Adrenal gland (tissue), 12 donors: ENCODE data around the gene TULP3. TPM values are rescaled to one million over a fixed set of nuclear protein-coding genes. Genes with fewer than 3 reads are reported as not detected.

ENCODE experiments used
- DNase-seq, 7 donors: peaks; one replicate each; pipeline ENCODE4 v3.0.0-alpha.2; 2019 to 2020
- H3K27ac ChIP-seq, 5 donors: fragments of 200-600 bp; sonication (generic) in 4 of 5; 1 replicate in 3 of 5; 2 replicates in 2 of 5; pipeline versions ENCODE4 v1.5.1 to v1.8.0; 2016 to 2020; ENCODE audit warnings: mild to moderate bottlenecking in 1 of 5
- H3K27me3 ChIP-seq: fragments of 200-600 bp; 2 replicates; pipeline ENCODE4 v1.8.0; 2021
- H3K36me3 ChIP-seq, 2 donors: fragments of 200-600 bp; replicated peaks in 1 of 2; 1 replicate in 1 of 2; 2 replicates in 1 of 2; pipeline versions ENCODE4 v1.5.1 to v1.8.0; 2018 to 2022
- H3K4me1 ChIP-seq, 2 donors: fragments of 200-600 bp; replicated peaks in 1 of 2; 1 replicate in 1 of 2; 2 replicates in 1 of 2; pipeline versions ENCODE4 v1.5.1 to v1.8.0; 2018 to 2021
- H3K4me3 ChIP-seq, 4 donors: fragments of 200-600 bp; sonication (generic) in 3 of 4; one replicate each; pipeline ENCODE4 v1.5.1; 2016 to 2018
- H3K9me3 ChIP-seq, 3 donors: fragments of 200-600 bp; sonication (generic) in 1 of 3; replicated peaks in 1 of 3; 1 replicate in 2 of 3; 2 replicates in 1 of 3; pipeline versions ENCODE4 v1.5.1 to v1.8.0; 2016 to 2021
- POLR2A ChIP-seq, 2 donors: fragments of 450-650 bp; IDR thresholded peaks; one replicate each; pipeline ENCODE4 v1.6.1; 2017; ENCODE audit warnings: antibody characterized with exemption in 2 of 2, mild to moderate bottlenecking in 2 of 2, moderate library complexity in 1 of 2
- WGBS, 4 donors: extraction: QIAGEN DNeasy Blood & Tissue Kit in 2 of 4; methylation state at CpG; one replicate each; pipeline versions ENCODE4 v1.1.5 to v1.1.7; 2013 to 2017; 5-methylcytosine and 5-hydroxymethylcytosine counted together
- intact Hi-C, 2 donors: fragments of 100-400 bp; cut with DNase I; formaldehyde crosslinking; loops; one replicate each; pipeline versions ENCODE4 v1.14.1 to v1.15.0; 2022 to 2023
- polyA plus RNA-seq, 3 donors: library from polyadenylated mRNA; stranded (reverse); fragments of 200-250 nt in 2 of 3; fragments of 350-450 nt in 1 of 3; fragmentation: Illumina TruSeq in 1 of 3; extraction: RNeasy Lipid Tissue Mini Kit (QIAGEN cat#74804) in 1 of 3; gene quantifications; one replicate each; pipeline ENCODE4 v1.2.3, GENCODE V29; 2013 to 2014
- total RNA-seq, 9 donors: library from RNA; depleted of rRNA in 4 of 9; stranded (reverse); fragments of >200 nt in 4 of 9; fragments of 120-200 nt in 1 of 9; fragmentation: NEBNext Ultra II Directional in 1 of 9; extraction: Animal tissue kit (Norgen Biotek cat#: 25700) in 1 of 9; gene quantifications; one replicate each; pipeline versions ENCODE4 v1.1.0 to v1.2.4, GENCODE V29; 2013 to 2023
- TF ChIP-seq, protein P1 (sequence below), 6 experiments: fragments of 450-650 bp in 4 of 6; fragments of 200-600 bp in 2 of 6; sonication (generic) in 1 of 6; IDR thresholded peaks; 1 replicate in 5 of 6; 2 replicates in 1 of 6; pipeline versions ENCODE4 v1.5.1 to v1.8.0; 2016 to 2021; ENCODE audit warnings: antibody characterized with exemption in 6 of 6, mild to moderate bottlenecking in 2 of 6, moderate library complexity in 1 of 6
- donor health status: healthy with polysubstance abuse.
- donor health status: Bipolar disorder and iron deficiency.
- donor health status: DM: yes; HTN: yes; CAD: no.
- donor health status: DM: no; HTN: no; CAD: no.
- donor health status: DM: no; HTN: no; CAD: no.
- donor health status: DM: yes; HTN: yes; CAD: no.

The TULP3 gene
- total and polyA plus RNA-seq, 12 donors: 16.9 to 40.5 (median 25.0) TPM

DNA sequence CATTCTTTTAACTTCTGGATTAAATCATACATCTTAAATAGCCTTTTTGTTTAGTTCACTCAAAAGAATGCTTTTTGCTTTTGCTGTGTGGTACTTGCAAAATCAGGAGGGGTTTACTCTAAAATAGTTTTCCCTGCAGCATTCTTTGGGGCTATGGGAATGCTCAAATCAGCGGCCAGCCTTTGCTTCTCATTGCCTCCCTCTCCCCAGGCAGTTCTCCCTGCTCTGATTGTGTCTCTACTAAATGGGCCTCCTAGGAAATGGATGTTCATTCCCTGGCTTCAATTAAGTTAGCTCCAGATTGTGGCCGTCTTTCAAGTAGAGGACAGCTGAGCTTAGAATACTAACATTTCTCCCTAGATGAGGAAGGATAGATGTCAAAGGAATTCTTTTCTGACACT is 4.4 kb downstream of the TULP3 start:
- no peak for TF ChIP-seq POLR2A (IDR thresholded peaks at IDR 0.05)
- TF ChIP-seq, protein P1, sequence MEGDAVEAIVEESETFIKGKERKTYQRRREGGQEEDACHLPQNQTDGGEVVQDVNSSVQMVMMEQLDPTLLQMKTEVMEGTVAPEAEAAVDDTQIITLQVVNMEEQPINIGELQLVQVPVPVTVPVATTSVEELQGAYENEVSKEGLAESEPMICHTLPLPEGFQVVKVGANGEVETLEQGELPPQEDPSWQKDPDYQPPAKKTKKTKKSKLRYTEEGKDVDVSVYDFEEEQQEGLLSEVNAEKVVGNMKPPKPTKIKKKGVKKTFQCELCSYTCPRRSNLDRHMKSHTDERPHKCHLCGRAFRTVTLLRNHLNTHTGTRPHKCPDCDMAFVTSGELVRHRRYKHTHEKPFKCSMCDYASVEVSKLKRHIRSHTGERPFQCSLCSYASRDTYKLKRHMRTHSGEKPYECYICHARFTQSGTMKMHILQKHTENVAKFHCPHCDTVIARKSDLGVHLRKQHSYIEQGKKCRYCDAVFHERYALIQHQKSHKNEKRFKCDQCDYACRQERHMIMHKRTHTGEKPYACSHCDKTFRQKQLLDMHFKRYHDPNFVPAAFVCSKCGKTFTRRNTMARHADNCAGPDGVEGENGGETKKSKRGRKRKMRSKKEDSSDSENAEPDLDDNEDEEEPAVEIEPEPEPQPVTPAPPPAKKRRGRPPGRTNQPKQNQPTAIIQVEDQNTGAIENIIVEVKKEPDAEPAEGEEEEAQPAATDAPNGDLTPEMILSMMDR (IDR thresholded peaks at IDR 0.05): no peak
- no peak overlapping the region for H3K4me3 ChIP-seq
- no peak for DNase-seq
- no peaks in the 10 kb centered on the region for H3K27me3 ChIP-seq
- intact Hi-C loops: no loop called here
- H3K36me3 ChIP-seq: no peaks in the 10 kb centered on the region
- WGBS, 4 donors: 24 to 63% (median 49%) methylated on average over 2 of the region's 2 CpGs
- H3K9me3 ChIP-seq: no peaks in the 10 kb centered on the region
- H3K27ac ChIP-seq: peak overlapping the region in 2 of 5 donors; percentile 47 to 54
- H3K4me1 ChIP-seq: peaks cover 25 to 47% of the 10 kb centered on the region in 2 donors

DNA sequence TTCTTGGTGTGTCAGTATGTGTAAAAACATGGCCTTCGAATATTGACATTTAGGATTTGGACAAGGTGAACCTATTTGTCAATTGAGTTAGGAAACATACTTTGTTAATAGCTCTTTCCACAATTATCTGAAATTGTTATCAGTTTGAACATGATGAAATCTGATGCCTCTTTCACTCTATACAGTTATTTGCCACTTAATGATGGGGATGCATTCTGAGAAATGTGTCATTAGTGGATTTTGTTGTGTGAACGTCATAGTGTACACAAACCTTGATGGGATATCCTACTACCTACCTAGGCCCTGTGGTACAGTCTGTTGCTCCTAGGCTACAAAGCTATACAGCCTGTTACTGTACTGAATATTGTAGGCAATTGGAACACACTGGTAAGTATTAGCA is 4.8 kb downstream of the TULP3 start:
- Histone ChIP-seq H3K36me3 (no peaks in the 10 kb centered on the region), H3K27ac (peak overlapping the region in 2 of 5 donors; percentile 47 to 54), H3K27me3 (no peaks in the 10 kb centered on the region), H3K4me1 (peaks cover 22 to 43% of the 10 kb centered on the region in 2 donors), H3K4me3 (no peak overlapping the region), H3K9me3 (no peaks in the 10 kb centered on the region)
- TF ChIP-seq POLR2A (IDR thresholded peaks at IDR 0.05): no peak
- TF ChIP-seq, protein P1 (IDR thresholded peaks at IDR 0.05): no peak
- WGBS, 4 donors: 37 to 63% (median 51%) methylated on average over 2 of the region's 2 CpGs
- no peak for DNase-seq
- intact Hi-C loops: no loop called here

DNA sequence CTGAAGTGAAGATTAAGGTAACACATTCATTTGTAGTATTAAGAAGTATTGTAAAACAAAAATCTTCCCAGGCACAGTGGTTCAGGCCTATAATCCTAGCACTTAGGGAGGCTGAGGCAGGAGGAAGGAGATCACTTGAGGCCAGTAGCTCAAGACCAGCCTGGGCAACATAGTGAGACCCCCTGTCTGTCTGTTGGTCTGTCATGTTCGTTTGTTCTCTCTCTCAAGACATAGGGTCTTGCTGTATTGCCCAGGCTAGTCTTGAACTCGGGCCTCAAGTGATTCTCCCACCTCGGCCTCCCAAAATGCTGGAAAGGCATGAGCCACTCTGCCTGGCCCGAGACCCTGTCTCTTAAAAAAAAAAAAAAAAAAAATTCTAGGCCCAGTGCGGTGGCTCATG is 6.7 kb downstream of the TULP3 start:
- Histone ChIP-seq H3K4me1 (peaks cover 13 to 39% of the 10 kb centered on the region in 2 donors), H3K9me3 (no peaks in the 10 kb centered on the region), H3K27me3 (no peaks in the 10 kb centered on the region), H3K36me3 (no peaks in the 10 kb centered on the region), H3K4me3 (no peak overlapping the region), H3K27ac (no peak overlapping the region)
- intact Hi-C loops: no loop called here
- DNase-seq: no peak
- TF ChIP-seq, protein P1 (IDR thresholded peaks at IDR 0.05): no peak
- TF ChIP-seq POLR2A (IDR thresholded peaks at IDR 0.05): no peak
- 96 to 100% (median 98%) methylated on average over 5 of the region's 5 CpGs for WGBS, 4 donors

DNA sequence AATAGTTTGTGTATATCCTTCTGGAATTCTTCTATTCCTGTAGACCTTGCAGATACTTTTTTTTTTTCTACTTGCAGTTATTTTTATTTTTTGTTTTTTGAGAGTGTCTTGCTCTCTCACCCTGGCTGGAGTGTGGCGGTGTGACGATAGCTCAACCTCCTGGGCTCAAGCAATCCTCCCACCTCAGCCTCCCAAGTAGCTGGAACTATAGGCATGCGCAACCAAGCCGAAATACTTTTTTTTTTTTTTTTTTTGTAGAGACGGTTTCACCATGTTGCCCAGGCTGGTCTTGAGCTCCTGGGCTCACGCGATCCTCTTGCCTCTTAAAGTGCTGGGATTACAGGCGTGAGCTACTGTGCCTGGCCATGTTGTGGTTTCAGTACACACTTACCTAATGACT is 10.0 kb downstream of the TULP3 start:
- Histone ChIP-seq H3K27ac (no peak overlapping the region), H3K4me1 (peaks cover 0 to 15% of the 10 kb centered on the region in 2 donors), H3K4me3 (no peak overlapping the region), H3K27me3 (no peaks in the 10 kb centered on the region), H3K36me3 (no peaks in the 10 kb centered on the region), H3K9me3 (no peaks in the 10 kb centered on the region)
- no peak for DNase-seq
- intact Hi-C loops: no loop called here
- TF ChIP-seq, protein P1 (IDR thresholded peaks at IDR 0.05): no peak
- no peak for TF ChIP-seq POLR2A (IDR thresholded peaks at IDR 0.05)
- WGBS, 4 donors: 94 to 97% (median 95%) methylated on average over 8 of the region's 8 CpGs
